ENCODE results near the gene HECA.
"Not testable (repeated sequence)": the region's sequence is repeated elsewhere in the genome, so short reads cannot be mapped to it uniquely, and the experiment has no call there.

HECA gene

DNA sequence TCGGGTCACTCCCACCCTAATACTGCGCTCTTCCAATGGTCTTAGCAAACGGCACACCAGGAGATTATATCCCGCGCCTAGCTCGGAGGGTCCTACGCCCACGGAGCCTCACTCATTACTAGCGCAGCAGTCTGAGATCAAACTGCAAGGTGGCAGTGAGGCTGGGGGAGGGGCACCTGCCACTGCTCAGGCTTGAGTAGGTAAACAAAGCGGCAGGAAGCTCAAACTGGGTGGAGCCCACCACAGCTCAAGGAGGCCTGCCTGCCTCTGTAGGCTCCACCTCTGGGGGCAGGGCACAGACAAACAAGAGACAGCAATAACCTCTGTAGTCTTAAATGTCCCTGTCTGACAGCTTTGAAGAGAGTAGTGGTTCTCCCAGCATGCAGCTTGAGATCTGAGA, 75.9 kb downstream of the HECA start:
- not testable (repeated sequence) for DNase-seq (ENCODE audit: low read depth)

DNA sequence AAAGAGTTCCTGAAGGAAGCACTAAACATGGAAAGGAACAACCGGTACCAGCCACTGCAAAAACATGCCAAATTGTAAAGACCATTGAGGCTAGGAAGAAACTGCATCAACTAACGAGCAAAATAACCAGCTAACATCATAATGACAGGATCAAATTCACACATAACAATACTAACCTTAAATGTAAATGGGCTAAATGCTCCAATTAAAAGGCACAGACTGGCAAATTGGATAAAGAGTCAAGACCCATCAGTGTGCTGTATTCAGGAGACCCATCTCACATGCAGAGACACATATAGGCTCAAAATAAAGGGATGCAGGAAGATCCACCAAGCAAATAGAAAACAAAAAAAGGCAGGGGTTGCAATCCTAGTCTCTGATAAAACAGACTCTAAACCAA, 77.6 kb downstream of the HECA start:
- DNase-seq (ENCODE audit: low read depth): not testable (repeated sequence)

DNA sequence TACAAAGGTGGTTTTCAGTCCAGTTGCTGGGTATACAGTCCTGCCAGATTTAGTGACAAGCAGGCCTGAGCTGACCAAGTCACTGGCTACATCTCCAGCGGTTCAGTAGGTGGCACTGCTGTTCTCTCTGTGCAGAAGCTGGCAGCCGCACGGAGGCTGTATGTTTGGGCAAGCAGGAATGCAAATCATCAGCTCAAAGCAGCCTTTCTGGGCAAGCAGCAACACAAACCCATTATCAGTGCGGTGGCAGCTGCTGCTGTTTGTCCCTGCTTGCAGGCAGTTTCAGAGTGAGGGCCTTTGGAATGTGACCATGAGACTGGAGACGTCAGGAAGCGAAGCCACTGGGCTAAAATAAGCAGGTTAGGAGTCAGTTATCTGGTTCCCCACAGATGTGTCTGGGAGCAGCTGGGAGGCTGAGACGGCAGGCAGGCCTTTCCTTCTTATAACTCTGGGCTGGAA, 84.4 kb downstream of the HECA start:
- peak; percentile 47 for DNase-seq (ENCODE audit: low read depth)

DNA sequence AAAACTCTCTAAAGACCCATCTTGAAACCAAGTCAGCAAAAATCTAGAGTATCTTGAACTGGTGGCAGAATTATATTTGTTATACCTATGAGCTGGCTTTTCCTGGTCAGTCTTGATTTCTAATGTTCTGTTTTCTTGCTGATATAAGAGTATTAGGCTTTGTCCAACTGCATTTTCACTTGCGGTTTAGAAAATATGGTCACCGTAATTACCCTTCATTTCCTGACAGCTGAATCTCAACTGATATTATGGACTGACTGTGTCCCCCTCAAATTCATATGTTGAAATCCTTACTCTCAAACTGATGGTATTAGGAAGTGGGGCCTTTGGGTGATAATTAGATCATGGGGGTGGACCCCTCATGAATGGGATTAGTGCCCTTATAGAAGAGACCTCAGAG, 84.9 kb downstream of the HECA start:
- no peak for DNase-seq (ENCODE audit: low read depth)

DNA sequence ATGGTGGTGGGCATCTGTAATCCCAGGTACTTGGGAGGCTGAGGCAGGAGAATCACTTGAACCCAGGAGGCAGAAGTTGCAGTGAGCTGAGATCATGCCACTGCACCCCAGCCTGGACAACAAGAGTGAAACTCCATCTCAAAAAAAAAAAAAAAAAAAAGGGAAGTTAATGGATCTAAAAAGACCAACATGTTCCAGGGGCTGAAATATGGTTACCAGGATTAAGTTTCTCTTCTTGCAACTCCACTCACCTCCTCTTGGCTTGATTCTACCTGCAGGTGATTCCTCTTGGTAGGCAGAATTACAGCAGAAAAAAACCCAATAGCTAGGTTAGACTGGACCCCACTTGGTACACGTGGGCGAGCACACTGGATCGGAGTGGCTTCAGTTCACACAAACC, 93.5 kb downstream of the HECA start:
- not testable (repeated sequence) for DNase-seq (ENCODE audit: low read depth)

All from stimulated activated CD8-positive, alpha-beta memory T cell treated with anti-CD3 and anti-CD28 coated beads, Interleukin-12 subunit alpha, Interleukin-12 subunit beta, amount 100 ng/mL, for 4 hours (primary cell).